ENCODE measurements around the gene BACH2. TPM values are rescaled to one million over a fixed set of nuclear protein-coding genes. Genes with fewer than 3 reads are reported as not detected.

BACH2 gene
- total and polyA plus RNA-seq, 9 of the 15 experiments (the other 6 are each of a cell fraction or from before 2014, with no cell fraction given) = 0.06 to 3.1 (median 0.59) TPM

- in situ Hi-C loops (cut with MboI) = no loop called here
These were observed 65.3 kb downstream of the BACH2 start for GRCh38 chr6:90231308-90231707.

GRCh38 chr6:90230548-90231215 lies 66.0 kb downstream of the BACH2 start:
- no peak overlapping the region for H3K27ac ChIP-seq (ENCODE audit: extremely low read depth, low read depth, low read length)
- no peak overlapping the region for H3K4me3 ChIP-seq
- H3K27me3 ChIP-seq (ENCODE audit: control insufficient read depth in 2 of 2, insufficient read depth in 2 of 2, low read length in 2 of 2) = peaks cover 2 to 13% of the 10 kb centered on the region in 2 experiments; a peak in 3 of 5 replicates
- H3K9me1 ChIP-seq (ENCODE audit: control insufficient read depth, insufficient read depth, low read length) = no peaks in the 10 kb centered on the region
- FAIRE-seq (no peak), ATAC-seq (no peak), DNase-seq (ENCODE audit: extremely low read depth in 1 of 4, low spot score in 3 of 4) (no peak)
- no peak overlapping the region for H3K9ac ChIP-seq (ENCODE audit: insufficient read depth in 1 of 2, low read depth in 2 of 2, low read length in 2 of 2)
- H3K9me3 ChIP-seq (replicated peaks; ENCODE audit: control insufficient read depth, insufficient read depth, low read depth, low read length) = no peaks in the 10 kb centered on the region
- no peaks in the 10 kb centered on the region for H4K20me1 ChIP-seq (replicated peaks; ENCODE audit: control insufficient read depth, insufficient read depth, low read length)
- POLR2A ChIA-PET = interaction anchor here (1.1 kb wide), 1 partner anchor 12 kb away, joined by 3 read pairs; no protein-coding TSS in a partner anchor
- intact Hi-C loops (cut with micrococcal nuclease) (no loop called here), in situ Hi-C loops (cut with MboI) (no loop called here)
- no peaks in the 10 kb centered on the region for H3K79me2 ChIP-seq (ENCODE audit: control insufficient read depth, insufficient read depth, low read length)
- TF ChIP-seq DEAF1 (CRISPR knock-in tag; IDR thresholded peaks at IDR 0.05) (no peak), ZC3H11A (IDR thresholded peaks at IDR 0.05; ENCODE audit: low read depth, low read length) (no peak), MEIS2 (IDR thresholded peaks at IDR 0.05; ENCODE audit: partially characterized antibody) (peak; percentile 18), ZBTB33 (CRISPR knock-in tag; IDR thresholded peaks at IDR 0.05) (no peak), POLR2AphosphoS2 (IDR thresholded peaks at IDR 0.05; ENCODE audit: low read length) (no peak)
- no peak overlapping the region for H3K4me2 ChIP-seq (ENCODE audit: insufficient read depth, low read length)
- CTCF ChIA-PET (ENCODE audit: low intra/inter-chr PET ratio) = no interaction called here
- no peaks in the 10 kb centered on the region for H3K36me3 ChIP-seq (ENCODE audit: control insufficient read depth, insufficient read depth, low read length)
- H3K4me1 ChIP-seq (replicated peaks in 1 of 2; ENCODE audit: control insufficient read depth in 2 of 2, insufficient read depth in 2 of 2, low read length in 2 of 2) = no peaks in the 10 kb centered on the region
- 5% methylated on average over 3 of the region's 3 CpGs for WGBS (ENCODE audit: insufficient coverage, low coverage, missing lambda C conversion rate)
- BruUV-seq (replicated peaks) = no TSS peak
- H2AFZ ChIP-seq (ENCODE audit: low read depth, low read length) = no peak overlapping the region

More at GRCh38 chr6:90231308-90231707, 65.3 kb downstream of the BACH2 start:
- no peaks in the 10 kb centered on the region for H3K9me1 ChIP-seq (ENCODE audit: control insufficient read depth, insufficient read depth, low read length)
- WGBS (ENCODE audit: insufficient coverage, low coverage, missing lambda C conversion rate) = 8% methylated on average over 2 of the region's 2 CpGs
- FAIRE-seq (no peak), DNase-seq (ENCODE audit: extremely low read depth in 1 of 4, low spot score in 3 of 4) (no peak), ATAC-seq (no peak)
- H3K27ac ChIP-seq (ENCODE audit: extremely low read depth, low read depth, low read length) = no peak overlapping the region
- no peaks in the 10 kb centered on the region for H3K9me3 ChIP-seq (replicated peaks; ENCODE audit: control insufficient read depth, insufficient read depth, low read depth, low read length)
- ChIA-PET POLR2A (no interaction called here), CTCF (ENCODE audit: low intra/inter-chr PET ratio) (no interaction called here)
- H3K9ac ChIP-seq (ENCODE audit: insufficient read depth in 1 of 2, low read depth in 2 of 2, low read length in 2 of 2) = no peak overlapping the region
- intact Hi-C loops (cut with micrococcal nuclease) = no loop called here
- peaks cover 2 to 13% of the 10 kb centered on the region in 2 experiments; a peak in 3 of 5 replicates for H3K27me3 ChIP-seq (ENCODE audit: control insufficient read depth in 2 of 2, insufficient read depth in 2 of 2, low read length in 2 of 2)
- no peaks in the 10 kb centered on the region for H3K4me1 ChIP-seq (replicated peaks in 1 of 2; ENCODE audit: control insufficient read depth in 2 of 2, insufficient read depth in 2 of 2, low read length in 2 of 2)
- no peak overlapping the region for H3K4me3 ChIP-seq
- no TSS peak for BruUV-seq (replicated peaks)
- no peak overlapping the region for H3K4me2 ChIP-seq (ENCODE audit: insufficient read depth, low read length)
- TF ChIP-seq RFX1 (IDR thresholded peaks at IDR 0.05) = peak; percentile 86
- TF ChIP-seq GTF2A2 (tag; IDR thresholded peaks at IDR 0.05) = no peak
- no peak for TF ChIP-seq PML (IDR thresholded peaks at IDR 0.05; ENCODE audit: low read length)
- TF ChIP-seq KHSRP (IDR thresholded peaks at IDR 0.05) = no peak
- no peaks in the 10 kb centered on the region for H3K79me2 ChIP-seq (ENCODE audit: control insufficient read depth, insufficient read depth, low read length)
- H4K20me1 ChIP-seq (replicated peaks; ENCODE audit: control insufficient read depth, insufficient read depth, low read length) = no peaks in the 10 kb centered on the region
- no peaks in the 10 kb centered on the region for H3K36me3 ChIP-seq (ENCODE audit: control insufficient read depth, insufficient read depth, low read length)
- no peak overlapping the region for H2AFZ ChIP-seq (ENCODE audit: low read depth, low read length)

Data from K562 (cell line).